AG10803 (cell line): Measurements from ENCODE around the gene SNX5.

Experiments used
- DNase-seq: peaks from one replicate; pipeline ENCODE4 v3.0.0; 2010; ENCODE audit warnings: low read depth
- H3K4me3 ChIP-seq: 2 replicates; pipeline ENCODE4 v1.5.1; 2011; ENCODE audit warnings: mild to moderate bottlenecking, low read length, control low read depth
- TF ChIP-seq, protein P1 (sequence below): conservative IDR thresholded peaks from 2 replicates; pipeline ENCODE4 v1.5.1; 2011; ENCODE audit warnings: mild to moderate bottlenecking, low read length, control low read depth, inconsistent platforms

The SNX5 gene

DNA sequence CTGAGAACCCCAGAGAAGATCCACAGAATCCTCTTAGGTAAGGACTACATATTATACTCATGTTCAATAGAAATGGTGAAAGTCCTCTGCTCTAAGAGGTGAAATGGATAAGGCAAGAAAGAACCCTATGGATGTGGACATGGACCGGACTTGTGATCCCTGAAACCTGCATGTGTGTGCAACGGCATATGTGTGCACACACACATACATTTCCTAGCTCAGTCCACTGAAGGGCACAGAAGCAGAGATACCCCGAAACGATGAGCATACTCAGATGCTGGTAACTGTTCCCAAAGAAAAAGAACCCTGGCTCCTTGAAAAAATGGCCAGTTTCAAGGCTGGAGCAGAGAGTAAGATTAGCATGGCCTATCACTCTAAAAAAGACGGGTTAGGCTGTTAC, 22.6 kb downstream of the SNX5 start:
- H3K4me3 ChIP-seq, result no peak overlapping the region

DNA sequence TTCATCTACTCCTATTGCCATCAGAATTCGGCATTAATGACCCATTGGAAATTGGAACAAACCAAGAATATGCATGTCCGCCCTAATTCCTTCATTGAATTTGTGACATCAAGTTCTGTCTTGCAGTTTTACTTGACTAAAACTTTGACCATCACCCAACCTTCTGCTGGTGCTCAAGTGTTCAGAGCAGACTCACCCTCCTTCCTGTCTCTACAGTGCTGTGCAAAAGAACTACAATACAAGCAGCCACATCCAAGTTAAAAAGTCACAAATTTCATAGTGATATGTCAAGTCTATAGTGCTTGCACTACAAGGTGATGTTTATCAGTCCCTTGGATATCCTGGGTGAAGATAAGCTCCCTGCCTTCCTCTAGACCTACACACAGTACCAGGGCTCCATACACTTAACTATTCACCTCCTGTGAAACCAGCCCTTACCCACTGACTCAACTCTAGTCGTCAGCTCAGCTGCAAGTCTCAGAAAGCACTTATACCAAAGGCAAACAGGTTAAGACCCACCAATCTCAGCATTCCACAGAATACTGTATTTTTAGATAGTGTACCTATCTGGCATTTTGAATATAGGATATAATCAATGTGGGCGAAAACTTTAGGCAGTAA, 23.6 kb downstream of the SNX5 start:
- DNase-seq, result no peak
- H3K4me3 ChIP-seq, result no peak overlapping the region
- TF ChIP-seq, protein P1, sequence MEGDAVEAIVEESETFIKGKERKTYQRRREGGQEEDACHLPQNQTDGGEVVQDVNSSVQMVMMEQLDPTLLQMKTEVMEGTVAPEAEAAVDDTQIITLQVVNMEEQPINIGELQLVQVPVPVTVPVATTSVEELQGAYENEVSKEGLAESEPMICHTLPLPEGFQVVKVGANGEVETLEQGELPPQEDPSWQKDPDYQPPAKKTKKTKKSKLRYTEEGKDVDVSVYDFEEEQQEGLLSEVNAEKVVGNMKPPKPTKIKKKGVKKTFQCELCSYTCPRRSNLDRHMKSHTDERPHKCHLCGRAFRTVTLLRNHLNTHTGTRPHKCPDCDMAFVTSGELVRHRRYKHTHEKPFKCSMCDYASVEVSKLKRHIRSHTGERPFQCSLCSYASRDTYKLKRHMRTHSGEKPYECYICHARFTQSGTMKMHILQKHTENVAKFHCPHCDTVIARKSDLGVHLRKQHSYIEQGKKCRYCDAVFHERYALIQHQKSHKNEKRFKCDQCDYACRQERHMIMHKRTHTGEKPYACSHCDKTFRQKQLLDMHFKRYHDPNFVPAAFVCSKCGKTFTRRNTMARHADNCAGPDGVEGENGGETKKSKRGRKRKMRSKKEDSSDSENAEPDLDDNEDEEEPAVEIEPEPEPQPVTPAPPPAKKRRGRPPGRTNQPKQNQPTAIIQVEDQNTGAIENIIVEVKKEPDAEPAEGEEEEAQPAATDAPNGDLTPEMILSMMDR, result no peak

More for the DNA sequence above, 22.6 kb downstream of the SNX5 start:
- no peak for DNase-seq
- TF ChIP-seq, protein P1, result no peak

DNA sequence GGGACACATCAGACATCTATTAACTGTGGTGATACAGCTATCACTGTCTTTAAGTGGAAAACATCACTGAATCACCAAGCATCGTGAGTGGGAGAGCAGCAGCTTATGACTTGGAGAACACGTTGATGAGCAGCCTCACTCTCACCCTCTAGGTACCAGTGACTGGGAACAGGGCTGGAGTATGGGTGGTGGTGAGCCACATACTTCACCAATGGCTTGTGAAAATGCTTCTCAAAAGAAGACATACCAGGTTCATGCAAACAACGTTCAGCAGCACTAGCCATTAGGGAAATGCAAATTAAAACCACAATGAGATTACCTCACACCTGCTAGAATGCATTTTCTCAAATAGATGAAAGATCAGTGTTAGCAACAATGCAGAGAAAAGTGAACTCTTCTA, 25.3 kb downstream of the SNX5 start:
- TF ChIP-seq, protein P1, result no peak
- DNase-seq, result no peak
- H3K4me3 ChIP-seq, result no peak overlapping the region

DNA sequence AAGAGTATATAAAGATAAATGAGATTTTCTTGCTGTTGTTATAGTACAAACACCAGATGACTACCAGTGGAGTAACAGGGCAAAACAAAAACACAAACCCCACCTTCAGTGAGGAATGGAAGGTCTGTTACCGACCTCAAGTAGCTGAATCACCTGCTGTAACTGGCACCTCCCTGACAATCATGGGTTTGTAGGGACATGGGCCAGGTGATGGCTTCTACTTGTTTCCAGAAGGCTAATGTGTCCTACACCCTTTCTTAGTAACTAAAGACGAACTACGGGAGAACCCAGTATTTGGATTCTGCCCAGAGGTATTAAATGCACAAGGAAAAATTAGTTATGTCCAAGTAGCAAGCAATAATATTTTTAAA, 26.8 kb downstream of the SNX5 start:
- H3K4me3 ChIP-seq, result no peak overlapping the region
- DNase-seq, result no peak
- TF ChIP-seq, protein P1, result no peak

DNA sequence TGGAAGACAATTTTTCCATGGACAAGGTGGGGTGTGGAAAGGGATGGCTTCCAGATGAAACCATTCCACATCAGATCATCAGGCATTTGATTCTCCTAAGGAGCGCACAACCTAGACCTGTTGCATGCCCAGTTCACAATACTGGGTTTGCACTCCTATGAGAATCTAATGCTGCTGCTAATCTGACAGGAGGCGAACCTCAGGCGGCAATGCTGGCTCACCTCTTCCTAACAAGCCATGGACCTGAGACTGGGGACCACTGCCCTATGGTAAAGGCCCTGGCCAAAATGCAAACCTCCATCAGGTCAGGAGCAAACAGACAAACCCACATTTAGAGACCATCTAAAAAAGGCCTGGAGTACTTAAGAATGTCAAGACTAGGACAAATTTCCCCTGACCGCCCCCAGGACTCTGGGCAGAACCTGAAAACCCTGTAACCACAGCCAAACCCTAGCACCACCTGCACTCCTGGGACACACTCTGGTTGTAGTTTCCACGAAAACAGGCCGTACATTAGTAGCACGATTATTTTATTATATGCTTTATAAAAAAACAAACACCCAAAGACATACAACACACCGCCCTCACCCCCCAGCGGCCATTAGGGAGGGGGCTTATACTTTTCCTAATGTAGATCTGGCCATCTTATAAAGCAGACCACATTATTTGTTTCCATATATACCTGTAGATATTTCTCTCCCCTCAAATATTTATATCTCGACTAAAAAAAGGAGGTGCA, 27.3 kb downstream of the SNX5 start:
- no peak for DNase-seq
- TF ChIP-seq, protein P1, result no peak
- H3K4me3 ChIP-seq, result no peak overlapping the region

DNA sequence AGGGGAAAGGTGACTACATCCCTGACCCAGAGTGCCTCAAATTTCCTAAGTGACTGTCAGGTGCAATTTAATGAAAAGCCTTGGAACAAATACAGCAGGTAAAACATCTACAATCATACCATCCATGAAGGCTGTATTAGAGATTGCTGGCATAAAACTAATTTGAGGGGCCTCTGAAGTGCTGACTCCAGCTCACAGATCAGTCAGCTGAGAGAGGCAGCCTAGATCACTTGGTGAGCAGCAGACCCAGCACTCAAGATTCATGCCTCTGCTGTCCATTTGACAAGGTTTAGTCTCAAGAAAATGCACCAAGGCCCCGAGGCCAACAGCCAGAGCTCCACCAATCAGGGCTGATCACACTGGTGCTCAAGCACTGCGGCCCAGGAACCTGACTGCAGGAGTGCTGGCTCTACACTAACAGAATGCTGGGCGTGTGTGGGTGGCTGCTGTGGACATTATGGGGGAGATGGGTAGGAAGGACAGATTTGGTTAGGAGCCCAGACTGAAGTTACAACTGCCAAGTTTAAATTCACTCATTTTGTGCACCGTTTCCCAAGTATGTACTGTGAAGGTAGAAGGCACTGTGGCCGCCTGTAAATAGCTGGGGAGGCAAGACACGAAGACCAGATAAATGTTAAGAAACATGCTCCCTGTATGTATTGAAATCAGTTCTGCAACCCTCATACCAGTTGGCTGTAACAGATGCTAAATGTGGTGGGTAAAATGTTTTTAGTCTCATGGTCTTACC, 28.2 kb downstream of the SNX5 start:
- no peak for DNase-seq
- TF ChIP-seq, protein P1, result no peak
- no peak overlapping the region for H3K4me3 ChIP-seq
